Measurements from ENCODE around the gene PRODH2.

DNA sequence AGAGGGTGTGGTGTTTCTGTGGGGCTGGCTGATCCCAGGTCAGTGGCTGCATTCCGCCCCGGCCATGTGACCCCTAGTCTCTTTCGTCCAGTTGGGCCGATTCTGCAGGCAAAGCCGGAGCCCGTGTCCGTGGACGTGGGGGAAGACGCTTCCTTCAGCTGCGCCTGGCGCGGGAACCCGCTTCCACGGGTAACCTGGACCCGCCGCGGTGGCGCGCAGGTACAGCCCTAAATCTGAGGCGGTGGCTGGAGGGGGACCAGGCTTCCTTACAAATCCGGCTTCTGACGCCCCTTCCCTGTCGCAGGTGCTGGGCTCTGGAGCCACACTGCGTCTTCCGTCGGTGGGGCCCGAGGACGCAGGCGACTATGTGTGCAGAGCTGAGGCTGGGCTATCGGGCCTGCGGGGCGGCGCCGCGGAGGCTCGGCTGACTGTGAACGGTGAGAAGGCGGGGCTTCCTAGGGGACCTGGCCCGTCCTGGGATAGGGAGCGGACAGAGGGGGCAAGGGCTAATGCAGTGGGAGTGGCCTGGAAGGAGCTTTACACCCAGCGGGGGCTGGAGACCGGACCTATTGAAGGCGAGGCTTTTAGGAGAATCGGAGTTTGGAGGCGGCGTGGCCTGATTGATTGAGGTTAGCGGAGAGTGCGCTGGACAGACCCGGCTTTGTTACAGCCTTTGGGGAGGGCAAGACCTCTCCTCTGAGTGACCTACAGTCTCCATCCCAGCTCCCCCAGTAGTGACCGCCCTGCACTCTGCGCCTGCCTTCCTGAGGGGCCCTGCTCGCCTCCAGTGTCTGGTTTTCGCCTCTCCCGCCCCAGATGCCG, 48.4 kb upstream of the PRODH2 start:
- TF ChIP-seq, protein P1, sequence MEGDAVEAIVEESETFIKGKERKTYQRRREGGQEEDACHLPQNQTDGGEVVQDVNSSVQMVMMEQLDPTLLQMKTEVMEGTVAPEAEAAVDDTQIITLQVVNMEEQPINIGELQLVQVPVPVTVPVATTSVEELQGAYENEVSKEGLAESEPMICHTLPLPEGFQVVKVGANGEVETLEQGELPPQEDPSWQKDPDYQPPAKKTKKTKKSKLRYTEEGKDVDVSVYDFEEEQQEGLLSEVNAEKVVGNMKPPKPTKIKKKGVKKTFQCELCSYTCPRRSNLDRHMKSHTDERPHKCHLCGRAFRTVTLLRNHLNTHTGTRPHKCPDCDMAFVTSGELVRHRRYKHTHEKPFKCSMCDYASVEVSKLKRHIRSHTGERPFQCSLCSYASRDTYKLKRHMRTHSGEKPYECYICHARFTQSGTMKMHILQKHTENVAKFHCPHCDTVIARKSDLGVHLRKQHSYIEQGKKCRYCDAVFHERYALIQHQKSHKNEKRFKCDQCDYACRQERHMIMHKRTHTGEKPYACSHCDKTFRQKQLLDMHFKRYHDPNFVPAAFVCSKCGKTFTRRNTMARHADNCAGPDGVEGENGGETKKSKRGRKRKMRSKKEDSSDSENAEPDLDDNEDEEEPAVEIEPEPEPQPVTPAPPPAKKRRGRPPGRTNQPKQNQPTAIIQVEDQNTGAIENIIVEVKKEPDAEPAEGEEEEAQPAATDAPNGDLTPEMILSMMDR (conservative IDR thresholded peaks at IDR 0.05 in 1 of 2, IDR thresholded peaks at IDR 0.05 in 1 of 2; ENCODE audit: extremely low read depth in 1 of 2, insufficient read depth in 1 of 2, low read depth in 1 of 2, low read length in 2 of 2): no peak
- TF ChIP-seq EZH2 (IDR thresholded peaks at IDR 0.05; ENCODE audit: borderline replicate concordance, low read length): no peak
